ENCODE measurements around the gene ADAMTSL1.

ADAMTSL1 gene

DNA sequence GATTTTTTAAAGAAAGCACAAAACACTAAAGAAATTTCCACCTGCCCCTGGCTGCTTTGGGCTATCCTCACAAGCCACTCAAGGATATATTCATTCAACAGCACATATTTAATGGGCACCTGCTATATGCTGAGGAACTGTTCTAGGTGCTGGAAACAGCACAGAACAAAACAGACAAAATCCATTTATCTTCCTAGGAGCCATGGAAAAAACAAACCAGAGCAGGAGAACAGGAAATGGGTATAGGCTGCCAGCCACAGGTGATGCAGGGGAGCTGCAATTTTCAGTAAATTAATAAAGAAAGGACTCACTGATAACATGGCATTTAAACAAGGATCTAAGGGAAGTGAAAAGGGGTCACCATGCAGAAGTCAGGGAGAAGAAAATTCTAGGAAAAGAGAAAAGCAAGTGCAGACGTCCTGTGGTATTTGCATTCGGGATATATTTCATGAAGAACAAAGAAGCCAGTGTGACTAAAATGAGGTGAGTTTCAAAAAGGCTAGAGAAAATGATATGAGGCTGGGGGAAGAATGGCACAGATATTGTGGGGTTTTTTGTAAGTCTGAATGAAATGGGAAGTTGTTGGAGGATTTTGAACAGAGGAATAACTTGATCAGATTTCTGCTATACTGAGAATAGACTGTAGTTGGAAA is 152.2 kb downstream of the ADAMTSL1 start:
- no peak for FAIRE-seq
- DNase-seq (ENCODE audit: extremely low spot score, insufficient read length, low read depth): no peak

GRCh38 chr9:18629136-18629535 is 155.2 kb downstream of the ADAMTSL1 start:
- DNase-seq (ENCODE audit: extremely low spot score, insufficient read length, low read depth): no peak

GRCh38 chr9:18632632-18633403 is 158.9 kb downstream of the ADAMTSL1 start:
- DNase-seq (ENCODE audit: extremely low spot score, insufficient read length, low read depth) (no peak), FAIRE-seq (no peak)

More at GRCh38 chr9:18629136-18629535, 155.2 kb downstream of the ADAMTSL1 start:
- FAIRE-seq: no peak

GRCh38 chr9:18636781-18637180 is 162.8 kb downstream of the ADAMTSL1 start:
- FAIRE-seq: no peak
- no peak for DNase-seq (ENCODE audit: extremely low spot score, insufficient read length, low read depth)

GRCh38 chr9:18638371-18639249 is 164.7 kb downstream of the ADAMTSL1 start:
- no peak for FAIRE-seq
- no peak for DNase-seq (ENCODE audit: extremely low spot score, insufficient read length, low read depth)

DNA sequence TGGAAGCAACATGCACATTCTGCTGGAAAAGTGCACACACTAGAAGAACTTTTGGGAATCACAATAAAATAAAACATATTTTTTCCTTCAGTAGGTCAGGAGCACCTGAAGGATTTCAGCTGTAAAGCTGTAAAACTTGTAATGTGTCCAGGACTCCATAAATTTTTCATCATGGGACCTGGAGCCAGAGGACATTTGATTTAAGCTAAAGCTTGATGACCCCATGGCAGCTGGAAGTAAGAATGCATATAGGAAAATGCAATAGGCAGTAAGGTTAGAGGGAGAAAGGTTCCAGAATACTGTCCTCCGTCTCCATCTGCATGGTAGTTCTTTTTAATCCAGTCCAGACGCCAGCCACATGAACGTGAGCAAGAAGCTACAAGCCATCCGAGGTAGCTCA is 166.0 kb downstream of the ADAMTSL1 start:
- DNase-seq (ENCODE audit: extremely low spot score, insufficient read length, low read depth) (no peak), FAIRE-seq (no peak)

- no peak for FAIRE-seq
- no peak for DNase-seq (ENCODE audit: extremely low spot score, insufficient read length, low read depth)
Observed at GRCh38 chr9:18658804-18659705, 185.1 kb downstream of the ADAMTSL1 start.

DNA sequence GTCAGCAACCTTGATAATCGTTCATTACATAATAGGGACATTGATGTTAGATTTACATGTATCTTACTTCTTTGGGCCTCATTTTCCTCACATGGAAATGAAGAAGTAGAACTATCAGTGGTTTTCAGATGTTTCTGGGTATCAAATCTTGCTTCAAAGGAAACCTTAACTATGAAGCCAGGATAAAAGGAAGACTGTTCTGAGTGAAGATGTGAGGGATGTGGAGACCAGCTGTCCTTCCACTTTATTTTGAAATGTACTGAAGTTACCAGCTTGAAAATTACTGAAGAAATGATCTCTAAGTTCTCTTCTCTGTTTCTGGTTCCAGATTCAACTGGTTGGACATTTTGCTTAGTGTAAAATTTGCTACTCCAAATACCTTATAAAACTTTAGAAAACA is 186.0 kb downstream of the ADAMTSL1 start:
- no peak for FAIRE-seq
- DNase-seq (ENCODE audit: extremely low spot score, insufficient read length, low read depth): no peak

GRCh38 chr9:18662320-18662719 is 188.4 kb downstream of the ADAMTSL1 start:
- FAIRE-seq (no peak), DNase-seq (ENCODE audit: extremely low spot score, insufficient read length, low read depth) (no peak)

DNA sequence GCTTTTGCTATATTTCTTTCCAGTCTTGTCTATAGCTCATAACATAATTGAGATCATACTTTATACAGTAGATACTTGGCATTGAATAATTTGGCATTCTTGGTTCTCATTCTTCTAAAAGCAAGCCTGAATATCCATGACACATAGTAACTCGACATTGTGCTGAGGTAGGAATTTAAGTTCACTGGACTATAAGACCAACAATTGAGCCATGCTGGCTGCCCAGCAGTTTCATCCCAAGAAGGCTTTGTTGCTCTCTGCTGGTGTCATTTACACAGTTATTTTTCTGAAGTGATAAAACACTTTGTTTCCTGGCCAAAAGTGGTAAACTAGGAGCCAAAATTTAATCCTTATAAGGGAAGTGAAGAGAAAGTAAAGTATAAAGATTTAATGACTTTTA is 192.0 kb downstream of the ADAMTSL1 start:
- DNase-seq (ENCODE audit: extremely low spot score, insufficient read length, low read depth): no peak
- no peak for FAIRE-seq

GRCh38 chr9:18666348-18666747 is 192.4 kb downstream of the ADAMTSL1 start:
- no peak for FAIRE-seq
- DNase-seq (ENCODE audit: extremely low spot score, insufficient read length, low read depth): no peak

- FAIRE-seq (no peak), DNase-seq (ENCODE audit: extremely low spot score, insufficient read length, low read depth) (no peak)
Observed at GRCh38 chr9:18666986-18667772, 193.2 kb downstream of the ADAMTSL1 start.

GRCh38 chr9:18668944-18669343 is 195.0 kb downstream of the ADAMTSL1 start:
- DNase-seq (ENCODE audit: extremely low spot score, insufficient read length, low read depth) (no peak), FAIRE-seq (no peak)

DNA sequence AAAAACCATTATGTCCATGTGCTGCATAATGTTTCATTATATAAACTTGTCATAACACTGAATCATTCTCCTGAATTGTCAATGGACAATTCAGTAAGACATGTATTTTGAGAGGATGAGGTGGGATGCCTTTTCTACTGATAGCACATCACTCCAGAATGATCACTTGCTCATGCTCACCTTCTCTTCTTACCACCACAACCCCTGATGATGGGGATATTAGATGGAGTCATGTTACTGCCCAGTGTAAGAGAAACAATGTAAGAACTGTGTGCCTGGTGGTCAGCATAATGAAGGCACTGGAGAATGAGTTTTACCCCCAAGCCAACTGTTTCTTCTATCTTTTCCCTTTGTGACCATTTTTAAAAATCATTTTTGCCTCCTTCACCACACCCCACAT is 198.8 kb downstream of the ADAMTSL1 start:
- DNase-seq (ENCODE audit: extremely low spot score, insufficient read length, low read depth) (no peak), FAIRE-seq (no peak)

- no peak for FAIRE-seq
- no peak for DNase-seq (ENCODE audit: extremely low spot score, insufficient read length, low read depth)
Observed at GRCh38 chr9:18673179-18673578, 199.2 kb downstream of the ADAMTSL1 start.

GRCh38 chr9:18675332-18675731 is 201.4 kb downstream of the ADAMTSL1 start:
- FAIRE-seq: no peak

GRCh38 chr9:18675973-18676372 is 202.0 kb downstream of the ADAMTSL1 start:
- no peak for DNase-seq (ENCODE audit: extremely low spot score, insufficient read length, low read depth)
- FAIRE-seq: no peak

More at GRCh38 chr9:18675332-18675731, 201.4 kb downstream of the ADAMTSL1 start:
- no peak for DNase-seq (ENCODE audit: extremely low spot score, insufficient read length, low read depth)

DNA sequence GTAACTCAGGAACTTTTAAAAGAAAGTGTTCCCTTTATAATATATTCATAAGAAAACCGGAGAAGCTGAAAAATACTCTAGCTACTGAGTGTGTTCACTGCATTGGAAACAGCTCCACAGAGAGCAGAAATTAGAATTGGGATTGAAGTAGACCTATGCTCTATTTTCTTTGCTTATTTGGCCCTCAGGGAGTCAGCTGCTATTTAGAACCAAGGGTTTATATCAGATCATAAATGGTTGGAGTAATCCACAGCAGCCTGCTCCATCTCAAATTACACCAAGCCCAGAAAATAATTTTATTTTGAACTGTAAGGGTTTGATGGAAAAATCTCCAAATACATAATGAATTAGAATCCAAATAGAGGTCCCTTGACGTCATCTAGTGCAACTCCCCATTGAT is 202.6 kb downstream of the ADAMTSL1 start:
- DNase-seq (ENCODE audit: extremely low spot score, insufficient read length, low read depth): no peak
- FAIRE-seq: no peak

Measured in GM18507 (cell line).